Psoas muscle (tissue), 8 donors: Measurements from ENCODE around the gene TGFB3. TPM values are rescaled to one million over a fixed set of nuclear protein-coding genes. Genes with fewer than 3 reads are reported as not detected.
A peak's percentile ranks its signal among the peaks of the same experiment; 100 is the strongest.

Source experiments
- ATAC-seq, 4 donors: fragments of 200-7000 bp; cut with Tn5 transposase; one replicate each; pipeline ENCODE4 v1.9.1; 2020; ENCODE audit warnings: moderate library complexity in 3 of 4, mild to moderate bottlenecking in 2 of 4
- DNase-seq, 2 donors: peaks; one replicate each; pipeline ENCODE4 v3.0.0-alpha.2; 2020
- H3K27ac ChIP-seq: fragments of 200-600 bp; one replicate; pipeline ENCODE4 v1.8.0; 2022
- H3K27me3 ChIP-seq, 3 donors: fragments of 200-600 bp in 1 of 3; one replicate each; pipeline versions ENCODE4 v1.6.1 to v1.8.0; 2013 to 2022; ENCODE audit warnings: low read length in 2 of 3, mild to moderate bottlenecking in 2 of 3, moderate library complexity in 1 of 3; ENCODE audit not compliant: insufficient read depth in 3 of 3
- H3K36me3 ChIP-seq, 2 donors: fragments of 200-600 bp in 1 of 2; one replicate each; pipeline versions ENCODE4 v1.6.1 to v1.8.0; 2013 to 2022; ENCODE audit warnings: low read depth in 1 of 2, mild to moderate bottlenecking in 1 of 2, moderate library complexity in 1 of 2; ENCODE audit not compliant: insufficient read depth in 1 of 2
- H3K4me1 ChIP-seq: fragments of 200-600 bp; one replicate; pipeline ENCODE4 v1.8.0; 2022
- H3K4me3 ChIP-seq: fragments of 200-600 bp; one replicate; pipeline ENCODE4 v1.8.0; 2022; ENCODE audit warnings: mild to moderate bottlenecking
- H3K9me3 ChIP-seq: fragments of 200-600 bp; one replicate; pipeline ENCODE4 v1.8.0; 2022
- CTCF ChIP-seq: fragments of 200-600 bp; IDR thresholded peaks from one replicate; pipeline ENCODE4 v1.8.0; 2022; ENCODE audit warnings: antibody characterized with exemption
- WGBS, 3 donors: extraction: QIAGEN DNeasy Blood & Tissue Kit; methylation state at CpG; one replicate each; pipeline versions ENCODE4 v1.1.6 to v1.1.7; 2013; 5-methylcytosine and 5-hydroxymethylcytosine counted together
- intact Hi-C, 2 donors: fragments of 100-400 bp; cut with DNase I; formaldehyde crosslinking; loops; one replicate each; pipeline versions ENCODE4 v1.11.0 to v1.14.2; 2022
- polyA plus RNA-seq, 3 donors: library from polyadenylated mRNA; stranded (reverse); fragments of 200-250 nt; gene quantifications; one replicate each; pipeline ENCODE4 v1.2.3, GENCODE V29; 2013
- total RNA-seq, 4 donors: library from RNA; stranded (reverse); fragmentation: NEBNext Ultra II Directional in 2 of 4; extraction: Animal tissue kit (Norgen Biotek cat#: 25700) in 2 of 4; gene quantifications; one replicate each; pipeline versions ENCODE4 v1.2.1 to v1.2.4, GENCODE V29; 2021 to 2023
- donor health status: healthy with polysubstance abuse.
- donor health status: DM: no; HTN: no; CAD: no; lungs with moderate emphysema.
- donor health status: Bipolar disorder and iron deficiency.
- donor health status: healthy.
- donor health status: DM: yes; HTN: yes; CAD: no.
- donor health status: DM: no; HTN: no; CAD: no.
- donor health status: DM: no; HTN: no; CAD: no.
- donor health status: DM: yes; HTN: yes; CAD: no.

The TGFB3 gene
- total and polyA plus RNA-seq, 7 donors, result 9.0 to 196 (median 62.7) TPM

- H3K27ac ChIP-seq, result no peak overlapping the region
- no peak for DNase-seq
- ATAC-seq, result no peak
- H3K4me3 ChIP-seq, result no peak overlapping the region
- peaks cover 55% of the 10 kb centered on the region for H3K4me1 ChIP-seq
- H3K36me3 ChIP-seq, result peaks cover 0 to 22% of the 10 kb centered on the region in 2 donors
- intact Hi-C loops, result no loop called here
- 95 to 97% (median 96%) methylated on average over 4 of the region's 4 CpGs for WGBS, 3 donors
- H3K9me3 ChIP-seq, result no peaks in the 10 kb centered on the region
- no peak for TF ChIP-seq CTCF
- no peaks in the 10 kb centered on the region for H3K27me3 ChIP-seq
Measured at GRCh38 chr14:75990297-75990696, 8.5 kb upstream of the TGFB3 start.

GRCh38 chr14:75989134-75989533, 7.3 kb upstream of the TGFB3 start:
- peaks cover 45% of the 10 kb centered on the region for H3K4me1 ChIP-seq
- DNase-seq, result no peak
- H3K27me3 ChIP-seq, result no peaks in the 10 kb centered on the region
- intact Hi-C loops, result no loop called here
- H3K9me3 ChIP-seq, result no peaks in the 10 kb centered on the region
- no peak overlapping the region for H3K4me3 ChIP-seq
- WGBS, 3 donors, result 28 to 40% (median 33%) methylated on average over 6 of the region's 6 CpGs
- no peak for TF ChIP-seq CTCF
- H3K27ac ChIP-seq, result peak overlapping the region; percentile 60
- H3K36me3 ChIP-seq, result peaks cover 0 to 22% of the 10 kb centered on the region in 2 donors
- ATAC-seq, result peak; percentile 34 to 44 (median 39)

GRCh38 chr14:75987201-75987970, 5.6 kb upstream of the TGFB3 start:
- Histone ChIP-seq H3K27me3 (no peaks in the 10 kb centered on the region), H3K36me3 (peaks cover 0 to 15% of the 10 kb centered on the region in 2 donors), H3K4me1 (peaks cover 44% of the 10 kb centered on the region), H3K9me3 (no peaks in the 10 kb centered on the region), H3K4me3 (no peak overlapping the region), H3K27ac (no peak overlapping the region)
- WGBS, 3 donors, result 75 to 77% (median 76%) methylated on average over 3 of the region's 3 CpGs
- TF ChIP-seq CTCF, result no peak
- ATAC-seq (no peak), DNase-seq (no peak)
- intact Hi-C loops, result no loop called here

- peaks cover 35% of the 10 kb centered on the region for H3K4me1 ChIP-seq
- DNase-seq (no peak), ATAC-seq (no peak)
- H3K36me3 ChIP-seq, result peaks cover 0 to 15% of the 10 kb centered on the region in 2 donors
- TF ChIP-seq CTCF, result no peak
- 23 to 27% (median 24%) methylated on average over 6 of the region's 6 CpGs for WGBS, 3 donors
- peak overlapping the region; percentile 84 for H3K27ac ChIP-seq
- H3K9me3 ChIP-seq, result no peaks in the 10 kb centered on the region
- intact Hi-C loops, result no loop called here
- H3K27me3 ChIP-seq, result no peaks in the 10 kb centered on the region
- peak overlapping the region; percentile 97 for H3K4me3 ChIP-seq
Measured at GRCh38 chr14:75986439-75986765, 4.6 kb upstream of the TGFB3 start.
